A673 (cell line): Measurements from ENCODE around the gene UVSSA.

Experiments
- EZH2 ChIP-seq: fragments of 200-600 bp; sonication (generic); IDR thresholded peaks from 2 replicates; pipeline ENCODE4 v1.6.1; 2017; ENCODE audit warnings: borderline replicate concordance, low read depth, mild to moderate bottlenecking, mixed read lengths, antibody characterized with exemption, low read length; ENCODE audit not compliant: poor library complexity, severe bottlenecking
- TF ChIP-seq, protein P1 (sequence below): fragments of 300-800, 200-600 bp; sonication (generic); conservative IDR thresholded peaks from 2 replicates; pipeline ENCODE4 v1.5.1; 2017; ENCODE audit warnings: low read depth, mild to moderate bottlenecking, antibody characterized with exemption, low read length, moderate library complexity, mixed read lengths

DNA sequence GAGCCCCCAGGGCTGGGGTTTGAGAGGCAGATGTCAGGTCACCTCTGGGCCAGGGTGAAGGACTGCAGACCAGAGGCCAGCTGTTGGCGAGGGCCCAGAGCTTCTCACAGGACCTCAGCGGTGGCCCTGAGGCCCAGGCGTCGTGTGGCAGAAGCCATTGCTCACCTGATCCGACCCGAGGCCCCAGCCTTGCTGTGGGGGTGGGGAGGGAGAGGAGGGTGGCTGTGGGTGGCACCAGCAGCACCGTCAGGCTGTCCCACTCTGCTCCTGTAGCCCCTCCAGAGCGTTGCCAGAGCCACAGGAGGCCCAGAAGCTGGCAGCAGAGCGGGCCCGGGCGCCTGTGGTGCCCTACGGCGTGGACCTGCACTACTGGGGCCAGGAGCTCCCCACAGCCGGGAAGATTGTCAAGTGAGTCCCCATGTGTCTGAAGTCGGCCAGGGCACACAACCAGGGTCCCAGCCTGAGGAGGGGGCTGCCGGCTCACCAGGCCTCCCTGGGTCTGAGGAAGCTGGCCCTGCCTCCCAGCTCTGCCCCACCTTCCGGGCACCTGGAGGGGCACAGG, 28.8 kb downstream of the UVSSA start:
- TF ChIP-seq, protein P1, sequence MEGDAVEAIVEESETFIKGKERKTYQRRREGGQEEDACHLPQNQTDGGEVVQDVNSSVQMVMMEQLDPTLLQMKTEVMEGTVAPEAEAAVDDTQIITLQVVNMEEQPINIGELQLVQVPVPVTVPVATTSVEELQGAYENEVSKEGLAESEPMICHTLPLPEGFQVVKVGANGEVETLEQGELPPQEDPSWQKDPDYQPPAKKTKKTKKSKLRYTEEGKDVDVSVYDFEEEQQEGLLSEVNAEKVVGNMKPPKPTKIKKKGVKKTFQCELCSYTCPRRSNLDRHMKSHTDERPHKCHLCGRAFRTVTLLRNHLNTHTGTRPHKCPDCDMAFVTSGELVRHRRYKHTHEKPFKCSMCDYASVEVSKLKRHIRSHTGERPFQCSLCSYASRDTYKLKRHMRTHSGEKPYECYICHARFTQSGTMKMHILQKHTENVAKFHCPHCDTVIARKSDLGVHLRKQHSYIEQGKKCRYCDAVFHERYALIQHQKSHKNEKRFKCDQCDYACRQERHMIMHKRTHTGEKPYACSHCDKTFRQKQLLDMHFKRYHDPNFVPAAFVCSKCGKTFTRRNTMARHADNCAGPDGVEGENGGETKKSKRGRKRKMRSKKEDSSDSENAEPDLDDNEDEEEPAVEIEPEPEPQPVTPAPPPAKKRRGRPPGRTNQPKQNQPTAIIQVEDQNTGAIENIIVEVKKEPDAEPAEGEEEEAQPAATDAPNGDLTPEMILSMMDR: no peak
- TF ChIP-seq EZH2: no peak
